KMS-11 (cell line): ENCODE data around the gene RGS2.

ENCODE experiments used
- H2AFZ ChIP-seq: fragments of 200-600 bp; sonication (generic); 2 replicates; pipeline ENCODE4 v1.6.1; 2016; ENCODE audit warnings: antibody characterized with exemption, mixed run types, low read depth
- H3K27ac ChIP-seq: fragments of 200-600 bp; sonication (generic); 2 replicates; pipeline ENCODE4 v1.6.1; 2016; ENCODE audit warnings: mild to moderate bottlenecking, mixed run types
- H3K27me3 ChIP-seq: fragments of 200-600 bp; sonication (generic); 2 replicates; pipeline ENCODE4 v1.6.1; 2017; ENCODE audit warnings: mild to moderate bottlenecking, low read depth, mixed run types, moderate library complexity; ENCODE audit not compliant: insufficient read depth
- H3K36me3 ChIP-seq: fragments of 200-600 bp; sonication (generic); 2 replicates; pipeline ENCODE4 v1.6.1; 2017; ENCODE audit warnings: mild to moderate bottlenecking, mixed run types; ENCODE audit not compliant: insufficient read depth
- H3K4me1 ChIP-seq: fragments of 200-600 bp; sonication (generic); 2 replicates; pipeline ENCODE4 v1.6.1; 2016; ENCODE audit warnings: mild to moderate bottlenecking, low read depth, mixed run types; ENCODE audit not compliant: poor library complexity, severe bottlenecking
- H3K4me2 ChIP-seq: fragments of 200-600 bp; sonication (generic); 2 replicates; pipeline ENCODE4 v1.7.0; 2016; ENCODE audit warnings: mild to moderate bottlenecking, mixed run types
- H3K4me3 ChIP-seq: fragments of 200-600 bp; sonication (generic); IDR thresholded peaks from 2 replicates; pipeline ENCODE4 v1.6.1; 2017; ENCODE audit warnings: low read depth, low read length, mixed read lengths; ENCODE audit not compliant: insufficient read depth
- H3K79me2 ChIP-seq: fragments of 200-600 bp; sonication (generic); 2 replicates; pipeline ENCODE4 v1.6.1; 2016; ENCODE audit warnings: low read depth, mixed run types; ENCODE audit not compliant: insufficient read depth
- H3K9ac ChIP-seq: fragments of 200-600 bp; sonication (generic); 2 replicates; pipeline ENCODE4 v1.6.1; 2016; ENCODE audit warnings: mild to moderate bottlenecking, mixed run types
- H4K20me1 ChIP-seq: fragments of 200-600 bp; sonication (generic); 2 replicates; pipeline ENCODE4 v1.6.1; 2016; ENCODE audit warnings: mild to moderate bottlenecking, mixed run types; ENCODE audit not compliant: insufficient read depth
- CTCF ChIP-seq: fragments of 200-600 bp; sonication (generic); conservative IDR thresholded peaks from 2 replicates; pipeline ENCODE4 v1.6.1; 2017; ENCODE audit warnings: low read depth, mild to moderate bottlenecking, antibody characterized with exemption, low read length, moderate library complexity, mixed read lengths

RGS2 gene

GRCh38 chr1:192830595-192831246 is 21.9 kb downstream of the RGS2 start:
- Histone ChIP-seq H3K4me2 (no peak overlapping the region), H3K36me3 (no peaks in the 10 kb centered on the region), H2AFZ (no peak overlapping the region), H4K20me1 (no peaks in the 10 kb centered on the region), H3K9ac (no peak overlapping the region), H3K4me3 (no peak overlapping the region), H3K4me1 (peaks cover 9% of the 10 kb centered on the region), H3K79me2 (no peaks in the 10 kb centered on the region), H3K27ac (no peak overlapping the region), H3K27me3 (no peaks in the 10 kb centered on the region)
- no peak for TF ChIP-seq CTCF

GRCh38 chr1:192831706-192832355 is 23.0 kb downstream of the RGS2 start:
- H3K27me3 ChIP-seq = no peaks in the 10 kb centered on the region
- peaks cover 9% of the 10 kb centered on the region for H3K4me1 ChIP-seq
- H3K4me2 ChIP-seq = no peak overlapping the region
- no peaks in the 10 kb centered on the region for H4K20me1 ChIP-seq
- TF ChIP-seq CTCF = no peak
- no peak overlapping the region for H2AFZ ChIP-seq
- H3K79me2 ChIP-seq = no peaks in the 10 kb centered on the region
- H3K36me3 ChIP-seq = no peaks in the 10 kb centered on the region
- H3K9ac ChIP-seq = no peak overlapping the region
- no peak overlapping the region for H3K27ac ChIP-seq
- no peak overlapping the region for H3K4me3 ChIP-seq

- Histone ChIP-seq H2AFZ (no peak overlapping the region), H3K9ac (no peak overlapping the region), H3K4me1 (peaks cover 9% of the 10 kb centered on the region), H3K79me2 (no peaks in the 10 kb centered on the region), H3K27me3 (no peaks in the 10 kb centered on the region), H3K36me3 (no peaks in the 10 kb centered on the region), H4K20me1 (no peaks in the 10 kb centered on the region), H3K4me3 (no peak overlapping the region), H3K27ac (no peak overlapping the region), H3K4me2 (no peak overlapping the region)
- TF ChIP-seq CTCF = no peak
These were observed 23.7 kb downstream of the RGS2 start for GRCh38 chr1:192832492-192832891.

GRCh38 chr1:192835116-192835515 is 26.3 kb downstream of the RGS2 start:
- Histone ChIP-seq H3K4me2 (no peak overlapping the region), H3K36me3 (no peaks in the 10 kb centered on the region), H3K4me3 (no peak overlapping the region), H3K27ac (no peak overlapping the region), H4K20me1 (no peaks in the 10 kb centered on the region), H2AFZ (no peak overlapping the region), H3K79me2 (no peaks in the 10 kb centered on the region), H3K9ac (no peak overlapping the region), H3K4me1 (peaks cover 16% of the 10 kb centered on the region), H3K27me3 (no peaks in the 10 kb centered on the region)
- TF ChIP-seq CTCF = no peak
